ENCODE results near the gene ESYT1.
A peak's percentile ranks its signal among the peaks of the same experiment; 100 is the strongest.

The ESYT1 gene

GRCh38 chr12:56189918-56190694 lies 62.0 kb downstream of the ESYT1 start:
- peak; percentile 93 for DNase-seq

- DNase-seq = peak; percentile 35
These were observed 62.7 kb downstream of the ESYT1 start for GRCh38 chr12:56190695-56191155.

- no peak for DNase-seq
These were observed 64.5 kb downstream of the ESYT1 start for GRCh38 chr12:56192582-56192981.

- peak; percentile 93 for DNase-seq
These were observed 65.0 kb downstream of the ESYT1 start for GRCh38 chr12:56193025-56193578.

Measured in NCI-H146 (cell line).